HG03103 (cell line): ENCODE data around the gene CLDN7.
A peak's percentile ranks its signal among the peaks of the same experiment; 100 is the strongest.

ENCODE experiments used
- ATAC-seq: cut with Tn5 transposase; IDR thresholded peaks from one replicate; pipeline ENCODE4 v1.9.1; 2021; ENCODE audit warnings: low read depth; ENCODE audit not compliant: unreplicated experiment

CLDN7 gene

DNA sequence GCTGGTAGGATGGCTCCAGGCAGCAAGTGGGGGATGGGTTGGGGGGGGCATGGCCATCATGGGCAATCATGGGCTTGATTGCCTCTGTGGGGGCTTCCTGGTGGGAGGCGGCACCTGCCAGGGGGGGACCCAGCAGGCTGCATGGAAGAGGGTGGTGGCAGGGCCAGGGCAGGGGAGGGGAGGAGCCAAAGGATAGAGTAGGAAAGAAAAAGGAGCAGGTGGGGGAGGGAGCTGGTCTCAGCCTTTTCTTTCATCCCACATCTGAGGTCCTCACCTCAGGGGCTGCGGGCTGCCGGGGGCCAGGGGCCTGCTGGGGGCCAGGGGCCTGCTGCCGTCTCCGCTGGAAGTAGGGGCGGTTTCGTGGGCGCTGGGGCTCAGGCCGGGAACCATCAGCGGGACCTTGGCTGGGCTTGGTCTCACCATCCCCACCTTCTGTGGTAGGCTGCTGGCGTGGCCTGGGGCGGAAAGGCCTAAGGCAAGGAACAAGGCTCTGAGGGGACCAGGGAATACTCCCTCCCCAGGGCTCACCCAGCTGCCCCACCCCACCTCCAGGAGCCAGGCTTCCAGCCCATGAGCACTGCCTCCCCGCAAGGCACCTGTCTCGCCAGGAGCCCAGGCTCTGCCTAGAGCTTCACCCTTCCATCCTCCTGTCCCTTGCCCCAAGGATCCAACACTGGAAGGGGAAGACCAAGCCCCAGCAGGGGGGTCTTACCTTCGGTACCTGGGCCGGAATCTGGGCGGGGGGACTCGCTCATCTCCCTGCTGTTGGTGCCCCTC lies 27.2 kb upstream of the CLDN7 start:
- no peak for ATAC-seq

DNA sequence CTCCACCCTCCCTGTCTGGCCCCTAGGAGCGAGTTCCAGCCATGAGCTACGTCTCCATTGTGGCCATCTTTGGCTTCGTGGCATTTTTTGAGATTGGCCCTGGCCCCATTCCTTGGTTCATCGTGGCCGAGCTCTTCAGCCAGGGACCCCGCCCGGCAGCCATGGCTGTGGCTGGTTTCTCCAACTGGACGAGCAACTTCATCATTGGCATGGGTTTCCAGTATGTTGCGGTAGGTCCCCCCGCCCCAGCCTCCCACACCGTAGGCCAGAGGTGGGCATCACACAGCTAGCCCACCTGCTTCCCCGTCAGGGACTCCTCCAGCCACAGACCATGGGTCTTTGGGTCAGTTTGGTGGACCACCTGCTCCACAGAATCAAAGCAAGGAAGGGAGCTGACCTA lies 23.4 kb upstream of the CLDN7 start:
- no peak for ATAC-seq

DNA sequence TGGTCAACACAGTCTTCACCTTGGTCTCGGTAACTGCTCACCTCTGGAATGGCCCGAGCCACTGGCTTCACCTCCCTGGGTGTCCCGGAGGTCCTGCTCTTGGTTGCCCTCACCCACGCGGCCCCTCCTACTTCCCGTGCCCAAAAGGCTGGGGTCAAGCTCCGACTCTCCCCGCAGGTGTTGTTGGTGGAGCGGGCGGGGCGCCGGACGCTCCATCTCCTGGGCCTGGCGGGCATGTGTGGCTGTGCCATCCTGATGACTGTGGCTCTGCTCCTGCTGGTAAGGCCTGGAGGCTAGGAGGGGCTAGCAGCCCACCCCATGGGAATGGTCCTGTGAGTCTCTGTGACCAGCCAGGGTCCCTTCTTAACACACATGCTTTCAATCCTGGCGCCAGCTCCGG lies 22.6 kb upstream of the CLDN7 start:
- no peak for ATAC-seq

DNA sequence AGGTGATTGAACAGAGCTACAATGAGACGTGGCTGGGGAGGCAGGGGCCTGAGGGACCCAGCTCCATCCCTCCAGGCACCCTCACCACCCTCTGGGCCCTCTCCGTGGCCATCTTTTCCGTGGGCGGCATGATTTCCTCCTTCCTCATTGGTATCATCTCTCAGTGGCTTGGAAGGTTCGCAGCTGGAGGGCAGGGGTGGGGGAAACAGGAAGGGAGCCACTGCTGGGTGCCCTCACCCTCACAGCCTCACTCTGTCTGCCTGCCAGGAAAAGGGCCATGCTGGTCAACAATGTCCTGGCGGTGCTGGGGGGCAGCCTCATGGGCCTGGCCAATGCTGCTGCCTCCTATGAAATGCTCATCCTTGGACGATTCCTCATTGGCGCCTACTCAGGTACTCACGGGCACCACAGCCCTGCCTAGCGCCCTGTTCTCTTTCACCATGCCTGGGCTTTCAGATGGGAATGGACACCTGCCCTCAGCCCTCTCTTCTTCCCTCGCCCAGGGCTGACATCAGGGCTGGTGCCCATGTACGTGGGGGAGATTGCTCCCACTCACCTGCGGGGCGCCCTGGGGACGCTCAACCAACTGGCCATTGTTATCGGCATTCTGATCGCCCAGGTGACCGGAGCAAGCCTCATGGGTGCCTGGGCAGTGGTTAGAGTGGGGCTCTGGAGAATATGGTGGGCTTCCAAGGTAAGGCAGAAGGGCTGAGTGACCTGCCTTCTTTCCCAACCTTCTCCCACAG lies 21.4 kb upstream of the CLDN7 start:
- no peak for ATAC-seq

DNA sequence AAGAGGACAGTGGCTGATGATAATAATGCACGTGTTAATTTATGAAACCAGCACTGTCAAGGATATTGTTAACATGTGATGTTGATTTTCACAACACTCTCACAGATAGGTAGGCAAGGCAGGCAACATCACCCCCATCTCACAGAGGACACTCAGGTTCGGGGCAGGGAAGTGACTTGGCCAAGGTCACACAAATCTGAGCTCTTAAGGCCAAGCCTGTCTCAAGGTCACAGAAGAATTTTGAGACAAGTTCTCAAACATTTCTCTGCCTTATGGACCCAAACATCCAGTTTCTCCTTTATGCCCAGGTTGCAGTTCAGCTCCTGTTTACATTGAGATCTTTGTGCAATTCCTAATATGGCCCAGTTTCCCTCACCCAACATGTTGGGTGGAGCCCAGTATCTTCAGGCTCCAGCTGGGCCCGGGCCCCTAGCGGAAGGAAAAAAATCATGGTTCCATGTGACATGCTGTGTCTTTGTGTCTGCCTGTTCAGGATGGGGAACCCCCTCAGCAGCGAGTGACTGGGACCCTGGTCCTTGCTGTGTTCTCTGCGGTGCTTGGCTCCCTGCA lies 20.6 kb upstream of the CLDN7 start:
- no peak for ATAC-seq

DNA sequence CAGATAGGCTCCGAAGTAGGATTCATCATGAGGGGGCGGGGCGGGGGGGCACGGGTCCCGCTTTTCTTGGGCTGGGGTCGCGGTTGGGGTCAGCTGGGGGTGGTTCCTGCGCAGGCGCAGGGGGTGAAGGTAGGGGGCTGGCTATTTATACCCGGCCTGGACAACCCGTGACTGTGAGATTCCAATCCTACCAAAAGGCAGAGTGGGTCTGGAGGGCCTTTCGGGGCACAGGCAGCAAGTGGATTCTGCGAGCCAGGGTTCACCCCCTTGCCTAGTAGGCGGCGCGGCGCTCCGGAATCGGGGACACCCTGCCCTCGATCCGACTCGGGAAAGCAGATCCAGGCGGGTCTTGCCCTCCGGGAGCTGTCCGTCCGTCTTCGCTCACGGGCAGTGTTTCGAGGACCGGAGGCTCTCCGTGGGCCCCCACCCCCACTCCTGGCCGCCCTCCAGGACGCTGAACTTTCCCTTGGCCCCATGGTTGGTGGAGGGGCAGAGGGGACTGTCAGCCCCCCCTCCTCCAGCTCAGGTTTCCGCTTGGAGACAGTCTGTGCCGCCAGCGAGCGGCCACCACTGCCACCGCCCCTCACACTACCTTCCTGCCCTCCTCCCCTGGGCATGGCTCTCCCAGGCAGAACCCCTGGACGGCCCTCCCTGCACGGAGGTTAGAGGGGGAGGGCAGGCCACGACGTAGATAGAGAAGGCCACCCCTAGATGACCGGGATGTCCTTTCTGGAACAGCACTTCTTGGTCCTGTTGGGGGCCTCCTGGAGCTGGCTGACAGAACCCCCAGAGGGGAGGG lies 19.9 kb upstream of the CLDN7 start:
- no peak for ATAC-seq

DNA sequence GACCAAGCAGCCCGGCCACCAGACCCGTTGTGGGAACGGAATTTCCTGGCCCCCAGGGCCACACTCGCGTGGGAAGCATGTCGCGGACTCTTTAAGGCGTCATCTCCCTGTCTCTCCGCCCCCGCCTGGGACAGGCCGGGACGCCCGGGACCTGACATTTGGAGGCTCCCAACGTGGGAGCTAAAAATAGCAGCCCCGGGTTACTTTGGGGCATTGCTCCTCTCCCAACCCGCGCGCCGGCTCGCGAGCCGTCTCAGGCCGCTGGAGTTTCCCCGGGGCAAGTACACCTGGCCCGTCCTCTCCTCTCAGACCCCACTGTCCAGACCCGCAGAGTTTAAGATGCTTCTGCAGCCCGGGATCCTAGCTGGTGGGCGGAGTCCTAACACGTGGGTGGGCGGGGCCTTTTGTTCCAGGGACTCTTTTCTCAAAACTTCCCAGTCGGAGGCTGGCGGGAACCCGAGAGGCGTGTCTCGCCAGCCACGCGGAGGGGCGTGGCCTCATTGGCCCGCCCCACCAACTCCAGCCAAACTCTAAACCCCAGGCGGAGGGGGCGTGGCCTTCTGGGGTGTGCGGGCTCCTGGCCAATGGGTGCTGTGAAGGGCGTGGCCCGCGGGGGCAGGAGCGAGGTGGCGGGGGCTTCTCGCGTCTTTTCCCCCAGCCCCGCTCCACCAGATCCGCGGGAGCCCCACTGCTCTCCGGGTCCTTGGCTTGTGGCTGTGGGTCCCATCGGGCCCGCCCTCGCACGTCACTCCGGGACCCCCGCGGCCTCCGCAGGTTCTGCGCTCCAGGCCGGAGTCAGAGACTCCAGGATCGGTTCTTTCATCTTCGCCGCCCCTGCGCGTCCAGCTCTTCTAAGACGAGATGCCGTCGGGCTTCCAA lies 19.0 kb upstream of the CLDN7 start, which contains the start of gene SLC2A4:
SLC2A4 (plus strand) TSS at position 645 of the 879 bp plus-strand sequence; CDS start at position 862, 217 bp downstream.
- ATAC-seq: no peak

DNA sequence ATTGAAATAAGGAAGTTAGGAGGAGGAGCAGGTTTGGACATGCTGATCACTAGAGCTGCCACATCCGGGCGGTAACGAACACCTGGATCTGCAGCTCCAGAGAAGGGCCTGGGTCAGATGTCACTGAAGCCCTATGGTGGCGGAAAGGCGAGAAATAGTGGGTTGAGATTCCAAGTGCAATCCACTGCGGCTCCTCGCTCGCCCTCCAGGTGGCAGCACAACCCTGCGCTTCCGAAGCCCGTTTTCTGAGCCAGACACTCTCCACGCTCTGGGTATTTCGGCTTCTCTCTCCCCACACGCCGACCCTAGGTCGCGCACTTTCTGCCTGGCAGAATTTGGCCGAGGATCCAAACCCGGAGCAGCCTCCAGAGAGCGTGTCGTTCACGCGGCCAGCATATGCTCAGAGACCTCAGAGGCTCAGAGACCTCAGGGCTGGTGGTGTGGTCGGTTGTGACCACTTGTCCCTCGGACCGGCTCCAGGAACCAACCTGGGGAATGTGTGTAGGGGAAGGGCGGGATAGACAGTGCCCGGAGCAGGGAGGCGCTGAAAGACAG lies 18.3 kb upstream of the CLDN7 start:
- ATAC-seq: peak; percentile 43

DNA sequence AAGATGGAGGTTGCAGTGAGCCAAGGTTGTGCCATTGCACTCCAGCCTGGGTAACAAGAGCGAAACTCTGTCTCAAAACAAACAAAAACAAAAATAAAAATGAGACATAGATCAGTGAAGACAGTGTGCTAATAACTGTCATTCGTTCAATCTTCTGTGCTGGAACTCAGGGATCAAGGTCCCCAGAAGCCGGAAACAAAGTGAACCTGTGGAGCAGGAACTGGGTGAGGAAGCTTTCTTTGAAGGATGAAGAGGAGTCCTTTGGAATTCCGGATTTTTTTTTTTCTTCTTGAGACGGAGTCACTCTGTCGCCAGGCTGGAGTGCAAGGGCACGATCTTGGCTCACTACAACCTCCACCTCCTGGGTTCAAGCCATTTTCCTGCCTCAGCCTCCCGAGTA lies 17.2 kb upstream of the CLDN7 start:
- ATAC-seq: no peak

DNA sequence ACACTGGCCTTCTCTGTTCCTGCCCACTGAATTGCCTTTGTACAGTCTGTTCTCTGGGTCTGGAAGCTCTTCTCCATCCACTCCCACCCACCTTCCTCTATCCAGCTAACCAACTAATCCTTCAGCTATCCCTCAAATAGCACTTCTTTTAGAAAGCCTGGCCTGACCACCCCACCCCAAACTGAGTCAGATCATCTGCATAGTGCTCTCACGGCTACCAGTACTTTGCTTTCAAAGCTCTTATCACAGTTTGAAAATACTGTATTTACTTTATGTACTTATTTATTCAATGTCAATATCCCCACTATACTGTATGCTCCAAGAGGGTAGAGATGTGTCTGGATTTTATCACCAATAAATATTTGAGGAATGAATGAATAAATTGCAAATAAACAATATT lies 4.5 kb upstream of the CLDN7 start:
- ATAC-seq: no peak

DNA sequence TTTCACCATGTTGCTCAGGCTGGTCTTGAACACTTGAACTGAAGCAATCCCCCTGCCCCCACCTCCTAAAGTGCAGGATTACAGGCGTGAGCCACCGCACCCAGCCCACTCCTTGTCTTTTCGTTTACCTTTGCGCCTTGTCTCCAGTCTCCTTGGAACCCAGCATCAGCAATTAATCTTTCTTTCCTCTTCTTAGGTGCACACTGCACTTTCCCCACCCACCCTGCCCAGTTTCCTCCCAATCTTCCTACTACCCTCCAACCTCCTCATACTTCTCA lies 1.5 kb upstream of the CLDN7 start:
- no peak for ATAC-seq

DNA sequence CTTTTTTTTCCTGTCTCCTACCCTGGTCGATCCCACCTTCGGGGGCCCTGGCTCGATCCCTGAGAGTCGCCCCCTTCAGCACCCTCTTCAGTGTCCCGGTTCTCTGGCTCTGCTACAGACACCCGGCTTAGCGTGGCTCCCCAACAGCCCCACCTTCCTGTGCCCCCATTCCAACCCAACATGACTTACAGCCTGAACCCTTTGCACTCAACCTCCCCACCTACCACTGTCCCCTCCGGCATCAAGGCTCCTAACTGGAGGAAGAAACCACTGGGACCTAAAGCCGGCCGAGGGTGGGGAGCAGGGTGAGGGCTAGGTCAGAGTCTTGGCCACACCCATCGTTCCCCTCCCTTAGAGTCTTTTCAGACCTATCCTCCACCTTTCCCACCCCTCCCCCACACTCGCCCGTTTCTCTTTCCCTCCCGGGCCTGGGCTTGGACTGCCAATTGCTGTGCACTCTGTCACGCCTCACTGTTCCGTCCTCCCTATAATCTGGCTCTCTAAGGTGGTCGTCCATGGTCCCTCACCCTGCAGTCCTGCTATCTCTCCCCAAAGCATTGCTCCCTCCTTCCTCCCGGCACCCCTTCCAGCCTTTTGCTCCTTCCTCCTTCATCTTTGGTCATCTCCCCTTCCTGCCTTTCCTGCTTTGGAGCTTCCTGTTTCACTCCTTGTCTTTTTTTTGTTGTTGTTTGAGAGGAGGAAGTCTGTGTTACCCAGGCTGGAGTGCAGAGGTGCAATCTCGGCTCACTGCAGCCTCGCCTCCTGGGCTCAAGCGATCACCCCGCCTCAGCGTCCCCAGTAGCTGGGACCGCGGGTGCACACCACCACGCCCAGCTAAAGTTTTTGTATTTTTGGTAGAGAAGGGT lies 890 bp upstream of the CLDN7 start:
- no peak for ATAC-seq

DNA sequence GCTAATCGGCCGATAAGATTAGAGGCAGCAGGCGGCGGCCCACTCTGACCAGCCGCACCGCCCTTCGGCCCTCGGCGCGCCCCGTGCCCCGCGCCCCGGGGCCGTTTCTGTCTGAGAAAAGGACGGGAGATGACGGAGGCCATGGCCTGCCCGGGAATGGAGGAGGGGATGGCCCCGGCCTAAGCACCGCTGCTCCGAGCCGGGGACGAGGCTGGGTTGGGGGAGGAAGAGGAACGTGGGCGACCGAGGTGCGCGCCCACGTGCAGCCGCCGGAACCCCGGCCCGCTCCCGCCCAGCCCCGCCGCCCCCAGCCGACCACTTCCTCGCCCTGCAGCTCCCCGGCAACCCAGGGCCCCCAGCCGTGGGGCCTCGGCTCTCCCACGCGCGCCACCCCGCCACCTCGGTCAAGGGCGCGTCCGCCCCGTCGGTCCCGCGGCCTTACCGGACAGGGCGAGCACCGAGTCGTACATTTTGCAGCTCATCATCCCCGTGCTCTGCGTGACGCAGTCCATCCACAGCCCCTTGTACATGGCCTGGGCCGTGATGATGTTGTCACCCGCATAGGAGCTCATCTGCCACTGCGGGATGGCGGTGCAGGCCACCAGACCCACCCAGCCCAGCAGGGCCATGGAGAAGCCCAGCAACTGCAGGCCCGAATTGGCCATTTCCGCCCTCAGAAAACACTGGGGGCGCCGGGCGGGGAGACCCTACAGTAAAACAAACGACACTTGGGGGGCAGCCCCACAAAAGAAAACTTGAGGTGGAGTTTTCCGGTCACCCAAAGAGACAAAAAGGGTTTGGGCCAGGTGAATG lies 693 bp downstream of the CLDN7 start:
- no peak for ATAC-seq

DNA sequence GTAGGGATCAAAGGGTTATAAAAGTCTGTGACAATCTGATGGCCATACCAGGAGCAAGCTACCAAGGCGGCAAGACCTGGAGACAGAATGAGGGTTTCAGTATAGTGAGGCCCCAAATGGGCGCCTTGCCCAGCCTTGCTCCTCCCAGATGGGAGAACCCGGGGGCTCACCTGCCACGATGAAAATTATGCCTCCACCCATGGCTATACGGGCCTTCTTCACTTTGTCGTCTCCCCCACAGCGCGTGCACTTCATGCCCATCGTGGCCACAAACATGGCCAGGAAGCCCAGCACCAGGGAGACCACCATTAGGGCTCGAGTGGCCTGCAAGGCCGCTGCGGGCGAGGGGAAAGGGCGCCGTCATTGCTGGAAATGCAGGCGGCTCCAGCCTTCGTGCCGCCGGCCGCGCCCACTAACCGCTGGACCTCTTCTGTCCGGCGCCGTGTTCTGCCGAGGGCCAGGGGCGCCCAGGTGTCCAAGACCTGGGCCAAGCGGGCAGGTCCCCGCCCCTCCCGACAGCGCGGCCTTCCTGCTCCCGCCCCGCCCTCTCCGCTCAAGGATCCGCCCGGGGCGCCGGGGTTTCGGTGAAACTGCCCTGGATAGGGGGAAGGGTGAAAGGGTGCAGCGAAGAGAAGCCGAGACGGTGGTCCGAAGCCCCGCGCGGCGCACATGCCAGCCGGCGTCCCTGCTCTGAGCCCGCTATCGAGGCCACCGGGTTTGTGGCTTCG lies 1.5 kb downstream of the CLDN7 start:
- ATAC-seq: no peak

DNA sequence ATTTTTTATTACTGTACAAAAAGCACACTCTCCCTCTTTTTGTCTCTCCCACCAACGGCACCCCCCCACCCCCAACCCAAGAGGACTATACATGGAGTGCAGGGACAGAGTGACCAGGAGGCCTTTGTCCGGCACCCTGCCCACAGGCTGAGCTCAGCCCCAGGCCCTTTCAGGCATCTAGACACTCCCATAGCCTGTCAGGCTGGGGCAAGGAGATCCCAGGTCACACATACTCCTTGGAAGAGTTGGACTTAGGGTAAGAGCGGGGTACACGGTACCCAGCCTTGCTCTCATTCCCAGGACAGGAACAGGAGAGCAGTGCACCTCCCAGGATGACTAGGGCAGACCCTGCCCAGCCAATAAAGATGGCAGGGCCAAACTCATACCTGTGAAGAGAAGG lies 2.1 kb downstream of the CLDN7 start:
- ATAC-seq: no peak

DNA sequence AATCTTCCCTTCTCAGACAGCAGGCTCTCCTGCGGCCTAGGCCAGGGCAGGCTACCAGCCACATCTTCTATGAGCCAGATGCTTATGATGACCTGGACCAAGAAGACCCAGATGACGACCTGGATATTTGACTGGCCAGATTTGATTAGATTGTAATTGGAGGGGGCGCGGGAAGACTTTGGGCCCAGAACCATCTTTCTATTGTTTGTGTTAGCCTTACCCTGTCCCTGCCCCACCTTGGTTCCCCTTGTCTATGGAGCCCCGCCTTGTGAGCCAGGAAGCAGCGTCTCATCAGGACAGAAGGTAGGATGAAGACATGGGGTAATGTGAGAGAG lies 2.8 kb downstream of the CLDN7 start:
- ATAC-seq: no peak

DNA sequence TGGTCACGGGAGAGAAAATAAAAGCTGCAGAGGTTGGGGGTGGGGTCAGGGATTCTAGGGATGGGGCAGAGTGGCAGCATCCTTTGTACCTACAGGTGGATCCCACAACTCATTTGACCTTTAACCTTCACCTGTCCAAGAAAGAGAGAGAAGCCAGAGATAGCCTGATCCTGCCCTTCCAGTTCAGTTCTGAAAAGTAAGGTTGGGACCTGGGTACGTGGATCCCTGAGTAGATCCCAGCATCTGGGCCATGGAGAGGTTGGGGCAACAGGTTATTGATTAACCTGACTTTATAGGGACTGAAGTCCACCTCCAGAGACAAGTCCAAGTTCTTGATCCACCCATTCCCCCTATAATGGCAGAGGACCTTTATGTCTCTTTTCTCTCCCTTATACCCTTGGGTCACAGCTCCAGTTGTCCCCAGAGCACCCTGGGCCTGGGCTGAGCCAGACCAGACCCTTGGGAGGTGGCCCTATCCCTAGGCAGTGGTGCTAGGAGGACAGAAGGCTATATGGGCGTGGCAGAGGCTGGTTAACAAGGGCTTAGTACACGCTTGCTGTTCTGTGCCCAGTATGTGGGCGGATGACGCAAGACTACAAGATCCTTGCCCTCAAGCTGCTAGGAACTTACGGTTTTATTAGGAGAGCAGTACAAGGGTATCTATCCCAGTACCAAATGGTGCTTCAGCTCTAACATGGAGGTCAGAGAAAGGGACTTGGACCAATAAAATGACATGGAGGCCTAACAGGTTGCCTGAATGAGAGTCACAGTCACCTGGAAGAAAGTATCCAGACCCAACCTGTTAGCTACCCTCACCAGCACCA lies 3.3 kb downstream of the CLDN7 start:
- no peak for ATAC-seq
